SK-N-SH (cell line): ENCODE measurements around the gene GGTLC1. TPM values are rescaled to one million over a fixed set of nuclear protein-coding genes. Genes with fewer than 3 reads are reported as not detected.
"Not testable (repeated sequence)": the region's sequence is repeated elsewhere in the genome, so short reads cannot be mapped to it uniquely, and the experiment has no call there.

Experiments used
- CTCF ChIA-PET: fragments of 300-600, 350-600 bp; formaldehyde crosslinking; extraction: SDS; loops from one replicate; lab custom pipeline; 2021; lab: Yijun Ruan, JAX
- POLR2A ChIA-PET: fragments of 350-600 bp; sonication (Branson Sonifier 250); formaldehyde crosslinking; extraction: SDS; loops from one replicate; lab custom pipeline; 2020; ENCODE audit warnings: antibody characterized with exemption, inconsistent platforms; lab: Yijun Ruan, JAX
- DNase-seq: peaks from one replicate; pipeline ENCODE4 v3.0.0; 2012
- H2AFZ ChIP-seq: fragments of 200-600 bp; sonication (generic); 2 replicates; pipeline ENCODE4 v1.8.1; 2016; ENCODE audit warnings: antibody characterized with exemption, mild to moderate bottlenecking, low read depth
- H3F3A ChIP-seq: fragments of 200-600 bp; sonication (generic); replicated peaks from 2 replicates; pipeline ENCODE3; 2016; ENCODE audit warnings: antibody characterized with exemption, mild to moderate bottlenecking; ENCODE audit not compliant: insufficient read depth
- H3K27ac ChIP-seq, 2 experiments: fragments of 200-500 bp in 1 of 2; fragments of 200-600 bp in 1 of 2; sonication (Bioruptor generic) in 1 of 2; sonication (generic), shearing (Covaris generic) in 1 of 2; 2 replicates each; pipeline versions ENCODE4 v1.5.1 to v1.6.1; 2014 to 2016; ENCODE audit warnings: low read depth in 2 of 2, inconsistent platforms in 1 of 2, low read length in 1 of 2, mild to moderate bottlenecking in 1 of 2, mixed read lengths in 1 of 2
- H3K27me3 ChIP-seq: fragments of 200-600 bp; sonication (generic), shearing (Covaris generic); 2 replicates; pipeline ENCODE4 v1.6.1; 2016; ENCODE audit warnings: mixed run types; ENCODE audit not compliant: insufficient read depth
- H3K36me3 ChIP-seq, 2 experiments: fragments of 200-500 bp in 1 of 2; fragments of 200-600 bp in 1 of 2; sonication (Bioruptor generic) in 1 of 2; sonication (generic) in 1 of 2; replicated peaks in 1 of 2; 2 replicates each; pipeline versions ENCODE3 to v1.5.1; 2014 to 2016; ENCODE audit warnings: low read length in 1 of 2, mild to moderate bottlenecking in 1 of 2; ENCODE audit not compliant: insufficient read depth in 2 of 2, control insufficient read depth in 1 of 2
- H3K4me1 ChIP-seq, 2 experiments: fragments of 200-500 bp in 1 of 2; fragments of 200-600 bp in 1 of 2; sonication (Bioruptor generic) in 1 of 2; sonication (generic), shearing (Covaris generic) in 1 of 2; 2 replicates each; pipeline versions ENCODE4 v1.5.1 to v1.6.1; 2014 to 2016; ENCODE audit warnings: low read depth in 1 of 2, low read length in 1 of 2, mixed run types in 1 of 2; ENCODE audit not compliant: insufficient read depth in 2 of 2, control insufficient read depth in 1 of 2
- H3K4me2 ChIP-seq: fragments of 200-600 bp; sonication (generic), shearing (Covaris generic); 2 replicates; pipeline ENCODE4 v1.6.1; 2017; ENCODE audit warnings: mixed run types
- H3K4me3 ChIP-seq, 2 experiments: fragments of 200-500 bp in 1 of 2; fragments of 200-600 bp in 1 of 2; sonication (Bioruptor generic) in 1 of 2; sonication (generic), shearing (Covaris generic) in 1 of 2; 2 replicates each; pipeline versions ENCODE4 v1.5.1 to v1.8.1; 2014 to 2016; ENCODE audit warnings: low read depth in 2 of 2, inconsistent platforms in 1 of 2, low read length in 1 of 2, mild to moderate bottlenecking in 1 of 2, mixed read lengths in 1 of 2, moderate library complexity in 1 of 2
- H3K79me2 ChIP-seq: fragments of 200-600 bp; sonication (generic); 2 replicates; pipeline ENCODE4 v1.8.1; 2017; ENCODE audit warnings: mild to moderate bottlenecking; ENCODE audit not compliant: insufficient read depth
- H3K9ac ChIP-seq: fragments of 200-600 bp; sonication (generic); 2 replicates; pipeline ENCODE4 v1.6.1; 2017; ENCODE audit warnings: mixed run types
- H3K9me2 ChIP-seq: fragments of 200-600 bp; sonication (generic); 2 replicates; pipeline ENCODE4 v1.6.1; 2017; ENCODE audit warnings: mixed run types
- H3K9me3 ChIP-seq: fragments of 200-600 bp; sonication (generic); 2 replicates; pipeline ENCODE4 v1.6.1; 2017; ENCODE audit warnings: mixed run types, mild to moderate bottlenecking, moderate library complexity
- H4K20me1 ChIP-seq: fragments of 200-600 bp; sonication (generic); 2 replicates; pipeline ENCODE4 v1.6.1; 2017; ENCODE audit warnings: mild to moderate bottlenecking, mixed run types; ENCODE audit not compliant: insufficient read depth
- WGBS: methylation state at CpG from one replicate; pipeline ENCODE4 v1.1.6; 2017; ENCODE audit warnings: low lambda C conversion rate; 5-methylcytosine and 5-hydroxymethylcytosine counted together
- polyA plus RNA-seq, 3 experiments: library from polyadenylated mRNA; depleted of rRNA; stranded (reverse); fragments of >200 nt; gene quantifications; 2 replicates each; pipeline ENCODE4 v1.2.3, GENCODE V29; 2012

GGTLC1 gene
- polyA plus RNA-seq, 1 of the 3 experiments (the other 2 are of a cell fraction), result not detected

DNA sequence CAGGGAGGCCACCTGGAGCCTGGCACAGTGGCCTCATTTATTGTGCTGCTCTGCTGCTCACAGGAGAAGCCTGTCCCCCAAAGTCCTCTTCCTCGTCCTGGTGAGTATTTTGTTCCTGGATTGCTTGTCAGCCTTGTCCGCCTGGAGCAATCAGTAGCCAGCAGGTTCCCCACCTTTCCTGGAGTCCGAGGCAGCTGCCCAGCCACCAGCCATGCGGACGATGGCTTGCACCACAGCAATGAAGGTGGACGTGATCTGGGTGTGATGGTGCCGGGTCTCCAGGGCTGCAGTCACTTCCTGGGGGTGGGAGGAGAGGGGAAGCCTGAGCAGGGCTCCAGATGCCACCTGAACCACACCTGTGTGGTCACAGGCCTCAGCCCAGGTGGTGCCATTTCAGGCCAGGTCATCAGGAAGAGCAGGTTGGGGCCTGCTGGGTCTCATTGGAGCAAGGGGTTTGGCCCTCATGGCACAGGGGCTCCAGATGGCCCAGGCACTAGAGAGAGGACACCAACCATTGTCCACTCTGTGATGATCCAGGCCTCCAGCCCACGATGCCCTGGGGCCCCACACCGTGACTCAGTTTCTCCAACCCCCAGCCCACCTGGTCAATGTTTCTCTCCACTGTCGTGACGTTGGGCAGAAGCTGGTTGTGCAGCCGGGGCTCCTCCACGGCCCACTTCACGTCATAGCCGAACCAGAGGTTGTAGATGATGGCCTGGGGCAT lies 3.4 kb downstream of the GGTLC1 start:
- 73% methylated on average over 5 of the region's 15 CpGs for WGBS
- CTCF ChIA-PET, result not testable (repeated sequence)

DNA sequence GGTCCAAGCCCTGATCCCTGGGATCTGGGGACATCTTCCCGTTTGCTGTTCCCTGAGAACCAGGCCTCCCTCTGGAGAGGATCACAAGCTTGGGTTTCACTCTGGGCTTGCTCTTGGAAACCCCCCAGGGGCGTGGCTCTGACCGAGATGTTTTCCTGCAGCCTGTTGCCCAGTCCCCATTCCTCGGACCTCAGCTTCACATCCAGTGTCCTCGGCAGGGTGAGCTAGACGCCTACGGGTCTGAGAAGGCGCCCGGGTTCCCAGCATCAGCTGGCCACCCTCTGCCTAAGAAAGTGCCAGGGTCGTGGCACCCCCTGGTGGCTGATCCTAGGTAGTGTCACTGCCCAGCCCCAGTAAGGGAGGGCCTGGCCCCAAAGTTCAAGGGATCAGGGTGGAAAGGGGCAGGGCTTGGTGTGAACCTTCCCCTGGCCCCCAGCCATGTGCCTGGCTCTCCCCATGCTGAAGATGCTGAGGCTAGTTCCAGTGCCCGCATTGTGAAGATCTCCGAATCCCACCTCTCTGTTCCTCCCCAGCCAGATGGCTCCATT lies 4.0 kb downstream of the GGTLC1 start:
- POLR2A ChIA-PET, H3F3A ChIP-seq, H3K4me1 ChIP-seq, H3K9me2 ChIP-seq, H3K36me3 ChIP-seq, DNase-seq, H3K4me3 ChIP-seq, H2AFZ ChIP-seq, H3K79me2 ChIP-seq, H3K9me3 ChIP-seq, H3K27me3 ChIP-seq, H3K4me2 ChIP-seq, CTCF ChIA-PET, H3K27ac ChIP-seq, H4K20me1 ChIP-seq, H3K9ac ChIP-seq: not testable (repeated sequence)
- 20% methylated on average over 1 of the region's 12 CpGs for WGBS

More for the DNA sequence above, 3.4 kb downstream of the GGTLC1 start:
- POLR2A ChIA-PET, H3K4me2 ChIP-seq, H3K36me3 ChIP-seq, H3F3A ChIP-seq, H3K9ac ChIP-seq, H2AFZ ChIP-seq, H3K4me1 ChIP-seq, DNase-seq, H3K27me3 ChIP-seq, H3K4me3 ChIP-seq, H3K9me2 ChIP-seq, H4K20me1 ChIP-seq, H3K79me2 ChIP-seq, H3K27ac ChIP-seq, H3K9me3 ChIP-seq: not testable (repeated sequence)

DNA sequence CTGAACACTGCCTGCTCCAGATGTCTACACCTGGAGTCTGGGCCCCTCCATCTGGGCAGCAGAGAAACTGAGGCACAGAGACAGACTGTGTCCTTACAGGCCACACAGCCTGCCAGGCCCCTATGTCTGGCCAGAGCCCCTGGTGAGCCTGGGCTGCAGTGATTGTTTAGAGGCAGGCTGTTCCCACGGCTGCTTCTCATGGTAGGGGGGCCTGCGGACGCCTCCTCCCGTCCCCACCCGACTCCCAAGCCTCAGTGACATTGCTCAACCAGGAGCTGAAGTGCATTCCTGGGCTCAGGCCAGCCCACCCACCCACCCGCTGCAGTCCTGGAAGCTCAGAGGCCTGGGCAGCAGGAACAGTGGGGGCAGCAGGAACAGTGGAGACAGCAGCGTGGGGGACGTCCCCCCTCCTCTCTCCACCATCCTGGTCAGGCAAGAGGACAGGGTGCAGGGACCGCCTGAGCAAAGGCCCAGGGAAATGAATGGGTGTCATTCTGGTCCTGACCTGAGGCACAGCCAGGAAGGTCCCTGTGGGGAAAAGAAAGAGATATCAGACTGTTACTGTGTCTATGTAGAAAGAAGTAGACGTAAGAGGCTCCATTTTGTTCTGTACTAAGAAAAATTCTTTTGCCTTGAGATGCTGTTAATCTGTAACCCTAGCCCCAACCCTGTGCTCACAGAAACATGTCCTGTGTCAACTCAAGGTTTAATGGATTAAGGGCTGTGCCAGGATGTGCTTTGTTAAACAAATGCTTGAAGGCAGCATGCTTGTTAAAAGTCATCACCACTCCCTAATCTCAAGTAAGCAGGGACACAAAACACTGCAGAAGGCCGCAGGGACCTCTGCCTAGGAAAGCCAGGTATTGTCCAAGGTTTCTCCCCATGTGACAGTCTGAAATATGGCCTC lies 6.2 kb downstream of the GGTLC1 start:
- H3K4me3 ChIP-seq, DNase-seq, POLR2A ChIA-PET, H3K79me2 ChIP-seq, H3K4me2 ChIP-seq, H2AFZ ChIP-seq, H3F3A ChIP-seq, H3K36me3 ChIP-seq, H3K9ac ChIP-seq, H4K20me1 ChIP-seq, H3K9me3 ChIP-seq, H3K9me2 ChIP-seq, H3K27me3 ChIP-seq, H3K27ac ChIP-seq, H3K4me1 ChIP-seq, CTCF ChIA-PET: not testable (repeated sequence)
- 64% methylated on average over 2 of the region's 11 CpGs for WGBS

DNA sequence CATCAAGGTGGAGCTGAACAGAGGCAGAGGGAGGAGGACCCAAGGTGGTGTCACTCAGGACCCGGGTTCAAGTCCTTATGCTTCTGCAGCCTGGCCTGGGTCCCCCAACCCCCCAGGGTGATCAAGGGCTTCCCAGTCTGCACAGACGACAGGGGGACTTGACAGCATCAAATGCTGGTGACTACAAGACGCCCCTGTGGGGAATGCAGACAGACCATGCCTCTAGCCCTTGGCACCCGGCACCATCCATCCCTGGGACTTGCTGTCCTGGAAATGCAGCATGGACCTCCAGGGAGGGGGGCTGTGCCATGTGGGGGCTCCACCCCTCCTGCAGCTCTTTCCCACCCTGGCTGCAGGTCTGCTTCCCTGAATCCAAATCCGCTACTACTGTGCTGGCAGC lies 7.1 kb downstream of the GGTLC1 start:
- H3K79me2 ChIP-seq, POLR2A ChIA-PET, H3K9me3 ChIP-seq, H2AFZ ChIP-seq, H4K20me1 ChIP-seq, H3K4me2 ChIP-seq, H3F3A ChIP-seq, H3K27ac ChIP-seq, H3K9ac ChIP-seq, H3K4me1 ChIP-seq, CTCF ChIA-PET, DNase-seq, H3K36me3 ChIP-seq, H3K4me3 ChIP-seq, H3K27me3 ChIP-seq, H3K9me2 ChIP-seq: not testable (repeated sequence)
- WGBS, result 44% methylated on average over 3 of the region's 5 CpGs

DNA sequence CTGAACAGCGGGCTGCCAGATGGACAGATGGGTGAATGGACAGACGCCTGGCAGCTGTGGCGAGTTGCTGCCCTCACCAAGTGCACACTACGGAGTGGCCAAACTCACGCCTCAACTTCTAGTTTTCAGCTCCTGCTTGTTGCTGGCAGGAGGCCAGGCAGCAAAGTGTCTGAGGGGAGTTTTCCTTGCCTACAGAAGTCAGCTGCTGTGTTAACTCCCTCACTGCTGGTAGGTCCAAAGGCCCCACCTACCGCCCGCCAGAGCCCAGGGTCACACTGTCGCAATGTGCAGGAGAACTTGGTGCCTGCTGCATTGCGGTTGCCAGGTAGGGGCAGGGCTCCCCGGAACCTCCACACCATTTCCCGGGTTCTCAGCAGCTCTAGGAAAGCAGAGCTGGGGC lies 7.6 kb downstream of the GGTLC1 start:
- H4K20me1 ChIP-seq, H3K27me3 ChIP-seq, H3K9ac ChIP-seq, H2AFZ ChIP-seq, H3F3A ChIP-seq, H3K4me2 ChIP-seq, H3K79me2 ChIP-seq, H3K4me1 ChIP-seq, POLR2A ChIA-PET, DNase-seq, H3K36me3 ChIP-seq, H3K27ac ChIP-seq, H3K9me3 ChIP-seq, CTCF ChIA-PET, H3K9me2 ChIP-seq, H3K4me3 ChIP-seq: not testable (repeated sequence)
- WGBS, result 50% methylated on average over 3 of the region's 11 CpGs
